Effector memory CD4-positive, alpha-beta T cell (primary cell): ENCODE measurements around the gene TMEM132A.
A peak's percentile ranks its signal among the peaks of the same experiment; 100 is the strongest.
"Not testable (repeated sequence)": the region's sequence is repeated elsewhere in the genome, so short reads cannot be mapped to it uniquely, and the experiment has no call there.

Experiments
- DNase-seq, 3 donors: peaks; one replicate each; pipeline ENCODE4 v3.0.0-alpha.2; 2020
- H3K27ac ChIP-seq: 2 replicates; pipeline ENCODE4 v1.7.0; 2013; ENCODE audit warnings: mild to moderate bottlenecking, low read length, moderate library complexity; ENCODE audit not compliant: insufficient read depth, poor library complexity, severe bottlenecking
- H3K27me3 ChIP-seq: replicated peaks from 2 replicates; pipeline ENCODE4 v1.7.0; 2013; ENCODE audit warnings: mild to moderate bottlenecking, low read length; ENCODE audit not compliant: insufficient read depth, control insufficient read depth, poor library complexity, severe bottlenecking
- H3K36me3 ChIP-seq: 2 replicates; pipeline ENCODE4 v1.7.0; 2013; ENCODE audit warnings: mild to moderate bottlenecking, low read length, moderate library complexity; ENCODE audit not compliant: control insufficient read depth, insufficient read depth
- H3K4me1 ChIP-seq: 2 replicates; pipeline ENCODE4 v1.7.0; 2013; ENCODE audit warnings: low read length, mild to moderate bottlenecking; ENCODE audit not compliant: control insufficient read depth, insufficient read depth, poor library complexity, severe bottlenecking
- H3K4me3 ChIP-seq: 2 replicates; pipeline ENCODE4 v1.7.0; 2013; ENCODE audit warnings: low read length, low read depth, mild to moderate bottlenecking; ENCODE audit not compliant: insufficient read depth, poor library complexity, severe bottlenecking
- H3K9me3 ChIP-seq: 2 replicates; pipeline ENCODE4 v1.7.0; 2013; ENCODE audit warnings: mild to moderate bottlenecking, low read length, moderate library complexity; ENCODE audit not compliant: control insufficient read depth

The TMEM132A gene

DNA sequence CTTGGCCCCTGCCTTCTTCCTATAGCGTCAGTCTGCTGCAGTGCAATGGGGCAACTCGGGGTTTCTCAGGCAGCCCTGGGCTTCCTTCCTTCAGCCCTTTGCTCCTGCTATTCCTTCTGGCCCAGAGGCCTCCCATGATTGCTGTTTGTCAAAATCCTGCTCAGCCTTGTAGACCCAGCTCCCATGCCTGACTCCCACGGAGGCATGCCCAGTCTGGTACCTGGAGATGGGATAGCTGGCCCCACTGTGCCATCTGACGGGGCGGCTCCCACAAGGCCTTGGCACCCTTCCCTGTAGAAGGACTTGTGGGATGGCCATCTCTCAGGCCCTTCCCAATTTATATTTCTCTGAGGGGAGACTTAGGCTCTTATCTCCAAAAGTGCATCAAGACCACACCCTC lies 46.6 kb downstream of the TMEM132A start:
- no peaks in the 10 kb centered on the region for H3K36me3 ChIP-seq
- peaks cover 9% of the 10 kb centered on the region for H3K4me1 ChIP-seq
- H3K27ac ChIP-seq = peak overlapping the region; percentile 93
- H3K27me3 ChIP-seq = no peaks in the 10 kb centered on the region
- DNase-seq = no peak
- no peaks in the 10 kb centered on the region for H3K9me3 ChIP-seq
- H3K4me3 ChIP-seq = peak overlapping the region; percentile 96

DNA sequence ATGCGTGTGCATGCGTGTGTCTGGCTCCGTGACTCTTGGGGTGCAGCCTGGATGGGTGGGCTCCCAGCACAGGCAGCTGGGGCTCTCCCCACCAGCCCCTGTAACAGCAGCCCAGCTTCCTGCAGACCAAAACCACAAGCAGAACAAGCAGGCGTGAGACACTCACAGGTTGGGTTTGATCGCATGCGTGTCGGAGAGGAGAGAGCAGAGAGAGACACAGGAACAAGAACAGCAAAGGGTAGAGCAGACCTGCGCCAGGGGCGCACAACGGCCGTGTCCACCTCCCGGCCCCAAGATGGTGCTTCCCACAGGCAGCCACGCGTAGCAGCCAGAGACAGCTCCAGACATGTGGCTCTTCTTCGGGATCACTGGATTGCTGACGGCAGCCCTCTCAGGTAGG lies 47.3 kb downstream of the TMEM132A start, which contains the start of gene CD6:
Gene CD6 (plus strand): TSS at position 161 of the 400 bp plus-strand sequence. CDS start 186 bp downstream, at position 347.
- Histone ChIP-seq H3K27me3 (no peaks in the 10 kb centered on the region), H3K36me3 (peaks cover 2% of the 10 kb centered on the region), H3K9me3 (no peaks in the 10 kb centered on the region), H3K4me1 (peaks cover 10% of the 10 kb centered on the region), H3K27ac (peak within 1 kb of the TSS; percentile 93), H3K4me3 (peak within 1 kb of the TSS; percentile 96)
- DNase-seq = peak; percentile 48 to 61 (median 58)

DNA sequence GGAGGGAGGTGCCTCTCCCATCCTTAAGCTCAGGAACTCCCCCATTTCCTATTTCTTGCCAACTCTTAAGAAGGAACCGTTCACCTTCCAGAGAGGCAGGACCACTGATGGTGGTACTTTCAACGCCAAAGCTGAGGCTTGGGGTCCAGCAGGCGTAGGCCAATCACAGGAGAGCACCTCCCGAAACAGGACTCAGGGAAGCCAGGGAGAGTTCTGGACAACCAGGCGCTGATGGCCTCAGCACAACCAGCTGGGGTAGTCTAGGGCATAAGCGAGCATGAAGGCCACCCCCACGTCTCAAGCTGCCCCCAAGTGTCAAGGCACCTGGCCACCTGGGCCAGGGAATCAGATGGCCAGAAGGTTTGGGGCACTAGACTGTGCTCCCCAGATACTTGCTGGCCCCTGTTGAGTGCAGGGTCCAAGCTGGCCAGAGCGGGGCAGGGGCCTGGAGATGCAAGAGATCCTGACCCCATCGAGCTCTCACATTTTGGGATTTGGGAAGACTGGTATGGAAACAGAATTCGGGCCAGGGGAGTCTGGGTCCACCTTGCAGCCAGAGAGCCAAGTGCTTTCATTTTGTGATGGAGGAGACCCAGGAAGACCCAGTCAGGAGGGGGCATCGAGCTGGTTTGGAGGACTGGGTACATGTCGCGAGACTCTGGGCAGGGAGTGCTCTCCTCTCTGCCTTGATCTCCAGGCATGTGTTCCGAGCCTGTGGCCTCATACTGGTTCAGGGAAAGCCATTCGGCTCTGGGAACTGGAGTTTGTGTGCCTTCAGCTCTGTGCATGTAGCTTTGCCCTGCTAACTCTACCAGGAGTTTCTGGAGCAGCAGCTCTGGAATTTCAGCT lies 48.1 kb downstream of the TMEM132A start:
- DNase-seq = no peak
- H3K27me3 ChIP-seq = no peaks in the 10 kb centered on the region
- H3K27ac ChIP-seq = peak overlapping the region; percentile 93
- H3K36me3 ChIP-seq = peaks cover 10% of the 10 kb centered on the region
- peak overlapping the region; percentile 96 for H3K4me3 ChIP-seq
- H3K4me1 ChIP-seq = peaks cover 19% of the 10 kb centered on the region
- no peaks in the 10 kb centered on the region for H3K9me3 ChIP-seq

DNA sequence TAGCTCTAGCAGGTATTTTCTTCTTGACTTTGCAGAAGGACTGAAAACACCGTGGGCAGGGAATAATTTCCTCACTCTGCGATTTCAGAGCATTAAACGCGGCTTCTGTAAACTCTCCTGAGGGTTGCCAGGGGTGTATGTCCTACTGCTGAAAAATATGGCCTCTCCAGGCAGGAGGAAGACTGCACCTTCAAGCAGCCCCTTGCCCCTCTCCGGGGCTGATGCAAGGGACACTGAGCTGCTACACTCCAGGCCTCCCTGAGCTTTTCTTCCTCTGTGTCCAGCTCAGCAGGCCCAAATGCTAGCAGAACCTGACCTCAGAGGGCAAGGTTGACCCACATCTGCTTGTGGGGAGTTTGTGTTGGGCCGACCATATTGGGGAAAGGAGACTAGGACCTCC lies 49.4 kb downstream of the TMEM132A start:
- DNase-seq = no peak
- H3K9me3 ChIP-seq = no peaks in the 10 kb centered on the region
- H3K27me3 ChIP-seq = no peaks in the 10 kb centered on the region
- H3K27ac ChIP-seq = peak overlapping the region; percentile 93
- peaks cover 16% of the 10 kb centered on the region for H3K36me3 ChIP-seq
- H3K4me3 ChIP-seq = peak overlapping the region; percentile 96
- H3K4me1 ChIP-seq = peaks cover 32% of the 10 kb centered on the region

DNA sequence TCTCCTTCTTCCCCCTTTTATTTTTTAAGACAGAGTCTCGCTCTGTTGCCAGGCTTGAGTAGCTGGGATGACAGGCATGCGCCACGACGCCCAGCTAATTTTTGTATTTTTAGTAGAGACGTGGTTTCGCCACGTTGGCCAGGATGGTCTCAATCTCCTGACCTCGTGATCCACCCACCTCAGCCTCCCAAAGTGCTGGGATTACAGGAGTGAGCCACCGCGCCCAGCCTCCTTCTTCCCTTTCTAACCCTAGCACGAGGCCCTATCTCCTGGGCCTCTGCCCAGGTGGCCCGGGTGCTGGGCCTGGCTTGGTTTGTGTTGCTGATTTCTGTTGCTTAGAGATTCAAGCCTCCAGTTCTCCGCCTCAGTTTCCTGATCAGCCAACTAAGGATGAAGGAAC lies 50.1 kb downstream of the TMEM132A start:
- DNase-seq, H3K9me3 ChIP-seq, H3K27me3 ChIP-seq: not testable (repeated sequence)
- Histone ChIP-seq H3K4me3 (peak overlapping the region; percentile 96), H3K4me1 (peaks cover 37% of the 10 kb centered on the region), H3K36me3 (peaks cover 16% of the 10 kb centered on the region), H3K27ac (peak overlapping the region; percentile 93)

DNA sequence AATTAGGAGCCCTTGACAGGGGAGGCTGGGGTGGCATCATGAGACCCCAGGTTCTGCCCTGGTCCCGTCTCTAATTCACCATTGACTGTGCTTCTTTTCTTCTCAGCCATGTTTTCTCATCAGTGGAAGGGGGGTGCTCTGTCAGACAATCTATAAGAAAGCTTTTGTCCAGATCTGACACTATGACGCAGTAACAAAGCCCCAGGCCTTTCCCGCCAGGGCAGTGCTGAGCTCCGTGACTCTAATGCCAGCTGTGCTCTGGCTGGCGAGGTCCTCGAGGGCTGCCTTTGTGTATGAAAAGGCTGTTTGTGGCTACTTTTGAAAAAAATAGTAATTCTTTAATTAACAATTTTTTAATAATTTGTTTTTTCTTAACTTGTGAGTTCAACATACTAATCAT lies 50.5 kb downstream of the TMEM132A start:
- Histone ChIP-seq H3K4me1 (peaks cover 41% of the 10 kb centered on the region), H3K27ac (peak overlapping the region; percentile 93), H3K4me3 (peak overlapping the region; percentile 96), H3K36me3 (peaks cover 16% of the 10 kb centered on the region), H3K9me3 (no peaks in the 10 kb centered on the region), H3K27me3 (no peaks in the 10 kb centered on the region)
- DNase-seq = no peak

DNA sequence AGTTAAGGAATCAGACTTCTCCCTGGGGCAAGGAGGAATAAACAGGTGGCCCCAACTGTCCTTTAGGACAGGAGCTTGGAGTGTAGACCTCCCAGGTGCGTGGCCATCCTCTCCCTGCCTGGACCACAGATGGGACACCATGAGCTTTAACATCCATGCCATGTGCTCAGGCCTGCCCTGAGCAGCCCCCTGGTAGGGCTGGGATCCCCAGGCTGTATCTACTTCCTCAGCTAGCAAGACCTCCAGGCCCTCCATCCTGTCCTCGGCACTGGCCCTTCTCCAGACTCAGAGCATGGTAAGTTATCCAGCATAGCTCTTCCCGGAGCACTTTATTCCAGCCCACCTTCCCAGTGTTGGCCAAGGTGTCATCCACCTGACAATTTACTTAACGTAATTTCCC lies 53.0 kb downstream of the TMEM132A start:
- Histone ChIP-seq H3K27me3 (no peaks in the 10 kb centered on the region), H3K27ac (peak overlapping the region; percentile 93), H3K4me3 (peak overlapping the region; percentile 15), H3K9me3 (no peaks in the 10 kb centered on the region), H3K36me3 (peaks cover 16% of the 10 kb centered on the region), H3K4me1 (peaks cover 55% of the 10 kb centered on the region)
- no peak for DNase-seq

DNA sequence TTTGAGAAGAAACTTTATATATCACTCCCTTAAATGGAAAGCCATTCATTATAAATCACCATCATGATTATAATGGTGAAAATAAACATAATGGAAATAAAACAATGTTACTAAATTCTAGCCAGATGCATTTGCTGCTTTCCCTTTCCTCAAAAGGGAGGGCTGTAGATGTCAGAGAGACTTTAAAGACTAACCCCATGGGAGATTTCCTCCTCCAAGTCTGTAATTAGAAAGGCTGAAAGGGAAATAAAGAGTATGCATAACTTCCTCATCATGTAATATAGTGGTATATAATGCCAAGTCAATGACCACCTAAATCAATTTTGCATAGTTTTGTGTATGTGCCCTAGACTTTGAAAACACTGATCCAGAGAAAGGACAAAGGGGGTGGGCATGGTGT lies 53.6 kb downstream of the TMEM132A start:
- peak overlapping the region; percentile 22 for H3K4me3 ChIP-seq
- H3K4me1 ChIP-seq = peaks cover 61% of the 10 kb centered on the region
- H3K27ac ChIP-seq = peak overlapping the region; percentile 93

DNA sequence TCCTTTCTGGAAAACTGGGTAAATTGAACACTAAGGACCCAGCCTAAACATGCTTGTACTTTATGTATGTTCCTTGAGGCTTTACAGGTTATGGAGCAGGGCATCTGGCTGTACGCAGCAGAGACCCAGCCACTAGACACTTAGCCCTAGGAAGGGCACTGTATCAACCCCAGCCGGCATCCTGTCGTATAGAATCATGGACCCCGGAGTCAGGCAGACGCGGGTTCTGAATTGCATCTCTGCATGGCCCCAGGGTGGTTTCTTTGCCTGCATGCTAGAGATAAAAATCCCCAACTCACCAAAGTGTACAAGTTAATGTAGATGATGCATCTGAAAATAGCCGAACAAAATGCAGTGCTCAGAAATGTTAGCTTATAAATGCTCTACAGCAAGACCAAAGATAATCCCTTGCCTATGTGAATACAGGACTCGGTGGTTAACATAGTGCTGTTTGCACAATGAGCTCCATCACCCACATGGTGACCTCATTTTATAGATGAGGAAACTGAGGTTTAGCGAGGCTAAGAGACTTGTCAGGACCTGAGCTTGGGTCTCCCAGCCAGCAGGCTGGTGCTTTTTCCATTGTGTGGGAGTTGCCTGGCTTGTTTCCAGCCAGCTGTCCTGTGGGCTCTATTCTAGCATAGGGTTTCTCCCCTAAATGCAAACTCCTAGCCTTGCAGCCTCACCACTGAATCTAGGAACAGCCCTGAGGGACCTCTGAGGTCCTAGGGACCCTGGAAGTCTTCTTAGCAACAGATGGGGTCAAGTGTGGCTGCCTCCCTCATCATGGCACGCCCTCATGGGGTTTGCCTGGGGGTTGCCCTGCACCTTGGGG lies 54.5 kb downstream of the TMEM132A start:
- peak overlapping the region; percentile 93 for H3K27ac ChIP-seq
- H3K4me3 ChIP-seq = peak overlapping the region; percentile 22
- DNase-seq = peak in 2 of 3 donors; percentile 43 to 45
- H3K9me3 ChIP-seq = no peaks in the 10 kb centered on the region
- H3K36me3 ChIP-seq = peaks cover 20% of the 10 kb centered on the region
- H3K27me3 ChIP-seq = no peaks in the 10 kb centered on the region
- peaks cover 70% of the 10 kb centered on the region for H3K4me1 ChIP-seq

More for the DNA sequence above, 53.6 kb downstream of the TMEM132A start:
- DNase-seq = no peak
- no peaks in the 10 kb centered on the region for H3K27me3 ChIP-seq
- H3K9me3 ChIP-seq = no peaks in the 10 kb centered on the region
- H3K36me3 ChIP-seq = peaks cover 20% of the 10 kb centered on the region
